Naive thymus-derived CD4-positive, alpha-beta T cell (primary cell): ENCODE results near the gene LPP. TPM values are rescaled to one million over a fixed set of nuclear protein-coding genes. Genes with fewer than 3 reads are reported as not detected.

Experiments used
- ATAC-seq: fragments of 150-1000 bp; cut with Tn5 transposase; 2 replicates; pipeline ENCODE4 v1.10.0; 2021; ENCODE audit warnings: mild to moderate bottlenecking, moderate library complexity
- CTCF ChIA-PET: fragments of 350-600 bp; sonication (Branson Sonifier 250); formaldehyde crosslinking; loops from one replicate; lab custom pipeline; 2021; ENCODE audit warnings: antibody characterized with exemption; lab: Charles Lee
- POLR2A ChIA-PET: fragments of 350-600 bp; sonication (Branson Sonifier 250); formaldehyde crosslinking; loops from one replicate; lab custom pipeline; 2021; ENCODE audit warnings: antibody characterized with exemption, inconsistent platforms; lab: Charles Lee
- DNase-seq, 9 donors: peaks; one replicate each; pipeline versions ENCODE4 v3.0.0 to v3.0.0-alpha.2; 2020 to 2022; ENCODE audit warnings: mixed read lengths in 1 of 9
- H3K27ac ChIP-seq: one replicate; pipeline ENCODE4 v1.7.0; 2013; ENCODE audit warnings: mild to moderate bottlenecking, low read depth, low read length, moderate library complexity
- H3K27me3 ChIP-seq, 2 donors: one replicate each; pipeline ENCODE4 v1.7.0; 2013; ENCODE audit warnings: low read length in 2 of 2, mild to moderate bottlenecking in 2 of 2, moderate library complexity in 2 of 2; ENCODE audit not compliant: control insufficient read depth in 2 of 2, insufficient read depth in 2 of 2
- H3K36me3 ChIP-seq, 3 experiments: 1 replicate in 2 of 3; 2 replicates in 1 of 3; pipeline ENCODE4 v1.7.0; 2013; ENCODE audit warnings: low read length in 3 of 3, mild to moderate bottlenecking in 3 of 3, moderate library complexity in 1 of 3; ENCODE audit not compliant: insufficient read depth in 3 of 3, control insufficient read depth in 2 of 3
- H3K4me1 ChIP-seq, 2 donors: one replicate each; pipeline ENCODE4 v1.7.0; 2013; ENCODE audit warnings: low read length in 2 of 2, mild to moderate bottlenecking in 2 of 2, moderate library complexity in 1 of 2; ENCODE audit not compliant: control insufficient read depth in 2 of 2, insufficient read depth in 2 of 2
- H3K4me3 ChIP-seq: 2 replicates; pipeline ENCODE4 v1.7.0; 2013; ENCODE audit warnings: mild to moderate bottlenecking, low read length
- H3K9me3 ChIP-seq, 3 experiments: 1 replicate in 2 of 3; 2 replicates in 1 of 3; pipeline ENCODE4 v1.7.0; 2013; ENCODE audit warnings: low read length in 3 of 3; ENCODE audit not compliant: control insufficient read depth in 2 of 3
- H3K27ac Mint-ChIP-seq, 9 donors: one replicate each; pipeline ENCODE4 v1.8.0; 2020 to 2022; ENCODE audit warnings: mixed read lengths in 9 of 9, mild to moderate bottlenecking in 8 of 9, moderate library complexity in 5 of 9, inconsistent platforms in 2 of 9
- H3K27me3 Mint-ChIP-seq, 5 donors: one replicate each; pipeline ENCODE4 v1.8.0; 2021 to 2022; ENCODE audit warnings: mixed read lengths in 5 of 5, mild to moderate bottlenecking in 1 of 5
- H3K36me3 Mint-ChIP-seq, 5 donors: one replicate each; pipeline ENCODE4 v1.8.0; 2020 to 2022; ENCODE audit warnings: mixed read lengths in 5 of 5, mild to moderate bottlenecking in 3 of 5, inconsistent platforms in 1 of 5
- H3K4me1 Mint-ChIP-seq, 7 donors: one replicate each; pipeline ENCODE4 v1.8.0; 2020 to 2022; ENCODE audit warnings: mixed read lengths in 7 of 7, mild to moderate bottlenecking in 3 of 7, inconsistent platforms in 1 of 7
- H3K4me3 Mint-ChIP-seq, 10 donors: one replicate each; pipeline ENCODE4 v1.8.0; 2020 to 2022; ENCODE audit warnings: mild to moderate bottlenecking in 10 of 10, mixed read lengths in 10 of 10, moderate library complexity in 6 of 10, inconsistent platforms in 2 of 10
- H3K9me3 Mint-ChIP-seq, 11 donors: one replicate each; pipeline ENCODE4 v1.8.0; 2020 to 2022; ENCODE audit warnings: mixed read lengths in 11 of 11, mild to moderate bottlenecking in 4 of 11, inconsistent platforms in 1 of 11, moderate library complexity in 1 of 11
- intact Hi-C, 2 donors: fragments of 100-400 bp; cut with micrococcal nuclease; formaldehyde crosslinking; loops; one replicate each; pipeline ENCODE4 v1.15.1; 2023
- polyA plus RNA-seq, 2 donors: library from polyadenylated mRNA; unstranded; fragments of 300-500 nt; fragmentation: Illumina TruSeq; gene quantifications; one replicate each; pipeline ENCODE4 v1.2.3, GENCODE V29; 2021
- total RNA-seq, 6 experiments: library from RNA in 5 of 6; stranded (reverse) in 5 of 6; gene quantifications; 1 replicate in 5 of 6; 2 replicates in 1 of 6; pipeline ENCODE4 v1.2.3 and lab custom pipeline; 2021 to 2026

Gene LPP
- total and polyA plus RNA-seq, 7 experiments from 2014 or later: 10.3 to 95.2 (median 19.5) TPM

GRCh38 chr3:188256758-188257157 is 102.8 kb downstream of the LPP start:
- Histone ChIP-seq H3K27me3 (no peaks in the 10 kb centered on the region), H3K27ac (no peak overlapping the region), H3K4me3 (no peak overlapping the region), H3K4me1 (no peaks in the 10 kb centered on the region), H3K36me3 (no peaks in the 10 kb centered on the region), H3K9me3 (no peaks in the 10 kb centered on the region)
- no peaks in the 10 kb centered on the region for H3K27me3 Mint-ChIP-seq
- H3K9me3 Mint-ChIP-seq: peaks cover 0 to 10% (median 0%) of the 10 kb centered on the region in 11 donors
- POLR2A ChIA-PET: no interaction called here
- H3K36me3 Mint-ChIP-seq: peaks cover 0 to 27% (median 23%) of the 10 kb centered on the region in 5 donors
- CTCF ChIA-PET: no interaction called here
- DNase-seq (no peak), ATAC-seq (no peak)
- H3K27ac Mint-ChIP-seq: no peak overlapping the region
- intact Hi-C loops: no loop called here
- no peak overlapping the region for H3K4me3 Mint-ChIP-seq
- H3K4me1 Mint-ChIP-seq: peaks cover 0 to 38% (median 4%) of the 10 kb centered on the region in 7 donors

- H3K9me3 ChIP-seq: no peaks in the 10 kb centered on the region
- H3K4me1 ChIP-seq: no peaks in the 10 kb centered on the region
- no peaks in the 10 kb centered on the region for H3K27me3 ChIP-seq
- H3K4me1 Mint-ChIP-seq: peaks cover 0 to 38% (median 4%) of the 10 kb centered on the region in 7 donors
- no peaks in the 10 kb centered on the region for H3K27me3 Mint-ChIP-seq
- peaks cover 0 to 21% (median 21%) of the 10 kb centered on the region in 5 donors for H3K36me3 Mint-ChIP-seq
- intact Hi-C loops: no loop called here
- no peak overlapping the region for H3K27ac ChIP-seq
- peaks cover 0 to 7% (median 0%) of the 10 kb centered on the region in 11 donors for H3K9me3 Mint-ChIP-seq
- no peak overlapping the region for H3K4me3 ChIP-seq
- no peaks in the 10 kb centered on the region for H3K36me3 ChIP-seq
- ChIA-PET CTCF (no interaction called here), POLR2A (no interaction called here)
- no peak for ATAC-seq
- DNase-seq: no peak
- no peak overlapping the region for H3K27ac Mint-ChIP-seq
- no peak overlapping the region for H3K4me3 Mint-ChIP-seq
Observed at GRCh38 chr3:188257384-188258026, 103.5 kb downstream of the LPP start.

GRCh38 chr3:188259191-188259590 is 105.2 kb downstream of the LPP start:
- Mint-ChIP-seq H3K9me3 (no peaks in the 10 kb centered on the region), H3K27me3 (no peaks in the 10 kb centered on the region), H3K36me3 (peaks cover 0 to 20% (median 12%) of the 10 kb centered on the region in 5 donors), H3K4me1 (peaks cover 0 to 27% (median 4%) of the 10 kb centered on the region in 7 donors), H3K27ac (no peak overlapping the region), H3K4me3 (no peak overlapping the region)
- H3K4me1 ChIP-seq: no peaks in the 10 kb centered on the region
- no peak overlapping the region for H3K4me3 ChIP-seq
- no peaks in the 10 kb centered on the region for H3K9me3 ChIP-seq
- CTCF ChIA-PET: no interaction called here
- no peak overlapping the region for H3K27ac ChIP-seq
- ATAC-seq (no peak), DNase-seq (no peak)
- no peaks in the 10 kb centered on the region for H3K27me3 ChIP-seq
- no peaks in the 10 kb centered on the region for H3K36me3 ChIP-seq
- POLR2A ChIA-PET: interaction anchor here (0.9 kb wide), 1 partner anchor 9 kb away, joined by 7 read pairs; no protein-coding TSS in a partner anchor
- intact Hi-C loops: no loop called here

GRCh38 chr3:188259596-188259995 is 105.6 kb downstream of the LPP start:
- no peaks in the 10 kb centered on the region for H3K9me3 ChIP-seq
- H3K27me3 ChIP-seq: no peaks in the 10 kb centered on the region
- no peak for ATAC-seq
- H3K4me3 ChIP-seq: no peak overlapping the region
- no peaks in the 10 kb centered on the region for H3K27me3 Mint-ChIP-seq
- H3K27ac Mint-ChIP-seq: no peak overlapping the region
- DNase-seq: no peak
- H3K4me1 Mint-ChIP-seq: peaks cover 0 to 23% (median 3%) of the 10 kb centered on the region in 7 donors
- H3K4me3 Mint-ChIP-seq: no peak overlapping the region
- ChIA-PET CTCF (no interaction called here), POLR2A (interaction anchor here (0.7 to 0.9 kb wide), 2 partner anchors 9 to 11 kb away, joined by 3 to 7 read pairs; no protein-coding TSS in a partner anchor)
- no peak overlapping the region for H3K27ac ChIP-seq
- no peaks in the 10 kb centered on the region for H3K4me1 ChIP-seq
- H3K36me3 ChIP-seq: no peaks in the 10 kb centered on the region
- H3K9me3 Mint-ChIP-seq: no peaks in the 10 kb centered on the region
- peaks cover 0 to 16% (median 8%) of the 10 kb centered on the region in 5 donors for H3K36me3 Mint-ChIP-seq
- intact Hi-C loops: no loop called here

GRCh38 chr3:188261011-188261410 is 107.1 kb downstream of the LPP start:
- ATAC-seq (no peak), DNase-seq (no peak)
- no peak overlapping the region for H3K27ac ChIP-seq
- no peak overlapping the region for H3K27ac Mint-ChIP-seq
- POLR2A ChIA-PET: no interaction called here
- H3K36me3 Mint-ChIP-seq: peaks cover 0 to 16% (median 3%) of the 10 kb centered on the region in 5 donors
- H3K4me3 Mint-ChIP-seq: no peak overlapping the region
- H3K4me1 Mint-ChIP-seq: peaks cover 0 to 17% (median 3%) of the 10 kb centered on the region in 7 donors
- no peaks in the 10 kb centered on the region for H3K27me3 Mint-ChIP-seq
- intact Hi-C loops: no loop called here
- CTCF ChIA-PET: interaction anchor here (1.0 kb wide), 1 partner anchor 15 kb away, joined by 4 read pairs; no protein-coding TSS in a partner anchor
- H3K9me3 Mint-ChIP-seq: no peaks in the 10 kb centered on the region
- no peaks in the 10 kb centered on the region for H3K9me3 ChIP-seq
- no peaks in the 10 kb centered on the region for H3K36me3 ChIP-seq
- no peak overlapping the region for H3K4me3 ChIP-seq
- H3K4me1 ChIP-seq: no peaks in the 10 kb centered on the region
- no peaks in the 10 kb centered on the region for H3K27me3 ChIP-seq

GRCh38 chr3:188262488-188262887 is 108.5 kb downstream of the LPP start:
- Histone ChIP-seq H3K9me3 (no peaks in the 10 kb centered on the region), H3K4me1 (no peaks in the 10 kb centered on the region), H3K4me3 (no peak overlapping the region), H3K27ac (no peak overlapping the region), H3K36me3 (no peaks in the 10 kb centered on the region), H3K27me3 (no peaks in the 10 kb centered on the region)
- Mint-ChIP-seq H3K27ac (peak overlapping the region in 1 of 9 donors; percentile 53), H3K4me1 (peaks cover 0 to 11% (median 3%) of the 10 kb centered on the region in 7 donors), H3K4me3 (no peak overlapping the region), H3K9me3 (no peaks in the 10 kb centered on the region), H3K36me3 (peaks cover 0 to 16% (median 3%) of the 10 kb centered on the region in 5 donors), H3K27me3 (no peaks in the 10 kb centered on the region)
- ChIA-PET POLR2A (no interaction called here), CTCF (no interaction called here)
- intact Hi-C loops: no loop called here
- DNase-seq (no peak), ATAC-seq (no peak)
